Coronary artery (tissue), 2 donors: ENCODE data around the gene ATR.

Experiments used
- DNase-seq: peaks from one replicate; pipeline ENCODE4 v3.0.0-alpha.2; 2017; ENCODE audit warnings: low spot score
- H3K27ac ChIP-seq, 2 donors: fragments of 200-600 bp; sonication (generic); one replicate each; pipeline ENCODE4 v1.5.1; 2016 to 2019
- H3K4me3 ChIP-seq: fragments of 200-600 bp; sonication (generic); 2 replicates; pipeline ENCODE4 v1.5.1; 2016; ENCODE audit warnings: mild to moderate bottlenecking, moderate library complexity
- TF ChIP-seq, protein P1 (sequence below): fragments of 200-600 bp; sonication (generic); IDR thresholded peaks from one replicate; pipeline ENCODE4 v1.5.1; 2019; ENCODE audit warnings: antibody characterized with exemption

The ATR gene

GRCh38 chr3:142470826-142471225, 107.7 kb downstream of the ATR start:
- no peak for DNase-seq
- Histone ChIP-seq H3K27ac (no peak overlapping the region), H3K4me3 (no peak overlapping the region)
- TF ChIP-seq, protein P1, sequence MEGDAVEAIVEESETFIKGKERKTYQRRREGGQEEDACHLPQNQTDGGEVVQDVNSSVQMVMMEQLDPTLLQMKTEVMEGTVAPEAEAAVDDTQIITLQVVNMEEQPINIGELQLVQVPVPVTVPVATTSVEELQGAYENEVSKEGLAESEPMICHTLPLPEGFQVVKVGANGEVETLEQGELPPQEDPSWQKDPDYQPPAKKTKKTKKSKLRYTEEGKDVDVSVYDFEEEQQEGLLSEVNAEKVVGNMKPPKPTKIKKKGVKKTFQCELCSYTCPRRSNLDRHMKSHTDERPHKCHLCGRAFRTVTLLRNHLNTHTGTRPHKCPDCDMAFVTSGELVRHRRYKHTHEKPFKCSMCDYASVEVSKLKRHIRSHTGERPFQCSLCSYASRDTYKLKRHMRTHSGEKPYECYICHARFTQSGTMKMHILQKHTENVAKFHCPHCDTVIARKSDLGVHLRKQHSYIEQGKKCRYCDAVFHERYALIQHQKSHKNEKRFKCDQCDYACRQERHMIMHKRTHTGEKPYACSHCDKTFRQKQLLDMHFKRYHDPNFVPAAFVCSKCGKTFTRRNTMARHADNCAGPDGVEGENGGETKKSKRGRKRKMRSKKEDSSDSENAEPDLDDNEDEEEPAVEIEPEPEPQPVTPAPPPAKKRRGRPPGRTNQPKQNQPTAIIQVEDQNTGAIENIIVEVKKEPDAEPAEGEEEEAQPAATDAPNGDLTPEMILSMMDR = no peak

- DNase-seq = no peak
- TF ChIP-seq, protein P1 = no peak
- H3K4me3 ChIP-seq = no peak overlapping the region
- no peak overlapping the region for H3K27ac ChIP-seq
Measured at GRCh38 chr3:142468456-142468855, 110.1 kb downstream of the ATR start.

DNA sequence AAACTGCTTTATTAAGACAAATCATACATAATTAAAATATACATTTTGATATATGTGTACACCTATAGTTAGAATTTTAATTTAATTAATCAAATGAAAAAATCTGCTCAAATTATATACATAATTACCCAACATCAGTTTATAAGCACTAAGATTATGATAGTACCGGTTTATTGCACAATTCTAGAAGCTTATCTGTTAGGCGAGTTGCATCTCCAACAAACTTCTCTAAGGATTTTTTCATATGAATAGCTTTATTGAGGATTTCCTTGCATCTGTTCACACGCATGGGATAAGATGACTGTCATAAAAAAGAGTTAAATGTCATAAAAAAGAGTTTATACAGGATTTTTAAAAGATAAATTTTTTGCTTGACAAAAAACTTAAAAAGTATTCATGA, 110.8 kb downstream of the ATR start:
- Histone ChIP-seq H3K27ac (no peak overlapping the region), H3K4me3 (no peak overlapping the region)
- TF ChIP-seq, protein P1 = no peak
- DNase-seq = no peak

DNA sequence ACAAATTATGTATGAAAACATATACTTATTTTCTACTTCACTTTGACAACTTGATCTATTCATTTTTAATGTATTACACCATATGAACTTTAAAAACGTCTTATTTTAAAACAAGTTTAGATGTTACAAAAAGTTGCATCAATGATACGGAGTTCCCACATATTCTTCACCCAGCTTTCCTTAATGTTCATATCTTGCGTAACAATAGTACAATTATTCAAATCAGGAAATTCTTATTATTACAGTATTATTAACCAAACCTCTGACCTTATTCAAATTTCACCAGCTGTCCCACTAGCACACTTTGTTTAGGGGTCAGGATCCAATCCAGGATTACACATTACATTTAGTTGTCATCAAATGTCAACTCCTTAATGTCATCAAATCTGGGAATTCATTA, 117.8 kb downstream of the ATR start:
- TF ChIP-seq, protein P1 = no peak
- Histone ChIP-seq H3K4me3 (no peak overlapping the region), H3K27ac (no peak overlapping the region)
- DNase-seq = no peak

GRCh38 chr3:142459929-142460328, 118.6 kb downstream of the ATR start:
- TF ChIP-seq, protein P1 = no peak
- H3K27ac ChIP-seq = no peak overlapping the region
- H3K4me3 ChIP-seq = no peak overlapping the region
- DNase-seq = no peak

DNA sequence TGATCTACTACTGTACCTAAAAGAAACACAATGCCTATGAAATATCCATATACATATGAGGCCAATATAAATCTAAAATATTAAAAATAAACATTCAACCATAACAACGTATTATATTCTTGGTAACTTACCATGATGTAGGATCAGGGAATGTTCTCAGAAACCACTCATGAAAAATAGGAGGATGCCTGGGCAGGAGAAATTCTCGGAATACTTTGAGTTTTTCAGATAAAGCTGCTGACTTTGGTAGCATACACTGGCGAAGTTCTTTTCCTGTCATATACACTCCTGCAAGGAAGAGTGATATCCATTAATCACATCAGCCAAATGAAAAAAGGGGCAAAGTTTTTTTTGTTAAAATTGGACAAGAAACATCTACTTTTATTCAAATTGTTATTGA, 119.4 kb downstream of the ATR start:
- H3K27ac ChIP-seq = no peak overlapping the region
- TF ChIP-seq, protein P1 = no peak
- no peak for DNase-seq
- H3K4me3 ChIP-seq = no peak overlapping the region

DNA sequence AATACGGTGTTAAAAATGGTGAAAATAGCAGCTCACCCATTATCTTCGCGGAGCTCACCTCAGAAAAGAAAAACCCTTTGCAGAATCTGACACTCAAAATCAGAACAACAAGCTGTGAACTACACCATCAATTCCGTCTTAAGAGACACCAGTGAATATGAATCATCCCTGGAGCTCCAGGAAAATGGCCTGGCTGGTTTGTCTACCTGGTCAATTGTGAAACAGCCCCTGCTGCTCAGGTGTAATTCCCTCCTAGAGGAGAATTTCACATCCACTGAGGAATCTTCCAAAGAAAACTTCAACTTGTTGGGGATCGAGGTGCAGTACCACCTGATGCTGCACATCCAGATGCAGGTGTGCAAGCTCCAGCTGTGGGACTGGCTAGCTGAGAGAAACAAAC, 127.7 kb downstream of the ATR start:
- Histone ChIP-seq H3K27ac (no peak overlapping the region), H3K4me3 (no peak overlapping the region)
- TF ChIP-seq, protein P1 = no peak
- no peak for DNase-seq
